Esophagus squamous epithelium (tissue), 4 donors: ENCODE data around the gene MYBL2.

Experiments
- CTCF ChIP-seq, 6 experiments: fragments of 450-650 bp in 4 of 6; fragments of 200-600 bp in 2 of 6; sonication (generic) in 2 of 6; IDR thresholded peaks; one replicate each; pipeline ENCODE4 v1.5.1; 2016 to 2019; ENCODE audit warnings: antibody characterized with exemption in 6 of 6, mild to moderate bottlenecking in 4 of 6, moderate library complexity in 4 of 6
- POLR2A ChIP-seq, 4 donors: fragments of 450-650 bp; IDR thresholded peaks; one replicate each; pipeline ENCODE4 v1.6.1; 2017; ENCODE audit warnings: antibody characterized with exemption in 4 of 4, mild to moderate bottlenecking in 4 of 4, moderate library complexity in 3 of 4

GRCh38 chr20:43681468-43681942 is 14.6 kb downstream of the MYBL2 start:
- TF ChIP-seq CTCF (IDR thresholded peaks at IDR 0.05), result no peak
- TF ChIP-seq POLR2A (IDR thresholded peaks at IDR 0.05), result no peak
